GM18873 (cell line): ENCODE data around the gene CACNA1C.

Source experiments
- ATAC-seq: cut with Tn5 transposase; IDR thresholded peaks from one replicate; pipeline ENCODE4 v1.9.1; 2021; ENCODE audit warnings: mild to moderate bottlenecking, moderate library complexity, moderate number of reproducible peaks; ENCODE audit not compliant: unreplicated experiment, low FRiP score

CACNA1C gene

DNA sequence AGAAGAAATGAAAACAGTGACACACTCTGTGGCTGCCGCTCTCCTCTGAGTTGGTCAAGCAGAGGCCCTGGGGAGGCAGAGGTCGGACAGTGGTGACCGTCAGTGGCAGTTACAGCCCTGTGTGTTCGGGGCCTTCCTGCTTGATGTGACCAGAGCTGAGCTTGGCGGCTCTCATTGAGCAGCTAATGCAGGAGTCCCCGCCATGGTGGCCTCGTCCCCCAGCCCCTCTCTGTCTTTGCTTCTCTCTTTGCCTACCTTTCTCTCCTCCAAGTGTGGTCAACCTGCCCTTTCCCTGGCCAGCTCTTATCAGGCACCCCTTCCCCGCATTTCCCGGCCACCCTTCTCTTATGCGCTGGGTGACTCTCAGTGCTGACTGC lies 362.8 kb downstream of the CACNA1C start:
- no peak for ATAC-seq

DNA sequence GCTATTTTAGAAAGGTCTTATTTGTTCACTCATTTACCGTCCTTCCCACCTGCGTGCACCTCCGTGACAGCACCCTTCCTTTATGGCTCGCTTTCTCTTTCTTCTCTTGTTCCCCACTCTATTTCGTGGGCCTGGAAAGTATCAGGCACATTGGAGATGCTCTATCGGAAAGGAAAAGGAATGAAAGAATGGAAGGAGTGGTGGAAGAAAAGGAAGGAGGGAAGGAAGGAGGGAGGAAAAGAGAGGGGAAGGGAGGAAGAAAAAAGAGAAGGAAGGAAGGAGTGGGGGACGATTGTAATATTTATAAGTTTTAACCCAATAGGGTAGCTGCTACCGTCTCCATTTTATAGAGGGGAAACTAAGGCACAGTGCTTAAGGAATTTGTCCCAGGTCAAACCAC lies 363.4 kb downstream of the CACNA1C start:
- no peak for ATAC-seq

DNA sequence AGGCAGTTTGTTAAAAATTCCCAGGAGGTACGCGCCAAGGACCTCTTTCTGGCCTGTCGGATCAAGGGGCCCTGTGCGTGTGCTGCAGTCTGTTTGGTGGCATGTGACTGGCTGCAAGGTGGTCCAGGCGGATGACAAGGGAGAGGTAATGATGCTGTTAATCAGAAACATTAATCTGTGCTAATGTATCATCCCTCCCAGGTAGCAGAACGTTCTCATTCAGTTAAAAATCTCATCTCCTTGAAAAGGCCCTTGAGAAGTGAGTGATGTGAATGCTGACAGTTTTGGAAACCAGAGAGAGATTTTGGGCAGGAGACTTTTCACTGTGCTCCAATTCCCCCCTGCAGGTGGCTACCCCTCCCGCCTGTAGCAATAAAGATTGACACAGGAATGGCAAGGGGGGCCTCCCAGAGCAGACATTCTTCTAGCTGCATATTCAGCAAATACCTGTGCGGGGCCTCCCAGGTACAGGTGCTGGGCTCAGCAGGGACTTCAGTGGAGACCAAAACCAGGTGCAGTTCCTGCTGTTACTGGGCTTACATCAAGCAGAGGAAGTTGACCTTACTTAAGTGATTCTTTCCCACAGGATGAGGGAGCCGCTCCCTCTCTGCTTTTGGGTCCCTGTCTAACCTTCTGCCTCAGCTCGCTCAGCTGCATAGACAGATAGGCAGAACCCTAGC lies 364.8 kb downstream of the CACNA1C start:
- ATAC-seq: no peak

DNA sequence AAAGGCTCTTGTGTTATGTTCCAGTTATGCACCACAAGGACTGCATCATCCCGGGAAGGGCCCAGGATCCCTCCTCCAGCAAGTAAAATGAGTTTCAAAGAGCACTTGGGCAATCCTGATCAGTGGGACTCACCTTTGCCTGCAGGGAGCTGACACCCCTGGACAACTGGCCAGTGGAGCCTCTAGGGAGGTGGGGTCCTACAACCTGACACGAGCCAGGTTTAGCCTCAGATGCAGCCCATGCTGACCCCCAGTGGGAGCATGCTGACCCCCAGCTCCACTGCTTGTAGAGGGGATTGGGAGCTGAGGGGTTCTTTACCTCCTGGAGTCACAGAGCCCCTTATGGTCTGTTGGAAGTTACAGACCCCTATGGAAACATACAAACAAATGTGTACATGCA lies 365.8 kb downstream of the CACNA1C start:
- no peak for ATAC-seq

DNA sequence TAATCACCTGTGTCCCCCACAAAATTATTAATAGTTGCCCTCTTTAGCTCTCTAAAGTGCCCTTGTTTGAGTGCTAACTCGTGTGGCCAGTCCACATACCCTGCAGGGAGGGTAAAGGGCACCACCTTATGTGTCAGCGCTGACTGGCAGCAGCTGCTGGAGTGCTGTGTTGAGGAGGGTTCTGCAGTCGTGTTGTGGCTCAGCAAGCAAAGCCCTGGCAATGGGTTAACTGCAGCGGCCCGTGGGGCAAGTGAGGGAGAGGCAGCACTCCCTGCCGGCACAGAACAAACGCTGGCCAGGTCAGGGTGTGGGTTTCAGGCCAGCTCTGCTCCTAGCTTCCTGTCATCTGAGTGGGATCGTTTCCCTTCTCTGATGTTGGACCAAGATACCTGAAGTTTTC lies 369.8 kb downstream of the CACNA1C start:
- ATAC-seq: no peak

DNA sequence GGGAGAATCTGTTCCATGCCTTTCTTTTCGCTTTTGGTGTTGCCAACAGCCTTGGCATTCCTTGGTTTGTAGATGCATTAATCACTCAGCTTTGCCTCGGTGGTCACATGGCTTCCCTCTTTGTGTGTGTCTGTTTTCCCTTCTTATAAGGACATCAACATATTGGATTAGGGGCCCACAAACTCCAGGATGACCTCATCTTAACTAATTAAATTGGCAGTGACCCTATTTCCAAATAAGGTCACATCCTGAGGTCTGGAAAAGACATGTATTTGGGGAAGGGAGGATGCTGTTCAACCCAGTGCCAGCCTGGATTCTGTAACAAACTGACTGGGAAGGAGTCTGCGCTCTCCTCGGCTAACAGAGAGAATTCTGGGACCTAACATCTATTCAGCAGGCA lies 376.2 kb downstream of the CACNA1C start:
- no peak for ATAC-seq

DNA sequence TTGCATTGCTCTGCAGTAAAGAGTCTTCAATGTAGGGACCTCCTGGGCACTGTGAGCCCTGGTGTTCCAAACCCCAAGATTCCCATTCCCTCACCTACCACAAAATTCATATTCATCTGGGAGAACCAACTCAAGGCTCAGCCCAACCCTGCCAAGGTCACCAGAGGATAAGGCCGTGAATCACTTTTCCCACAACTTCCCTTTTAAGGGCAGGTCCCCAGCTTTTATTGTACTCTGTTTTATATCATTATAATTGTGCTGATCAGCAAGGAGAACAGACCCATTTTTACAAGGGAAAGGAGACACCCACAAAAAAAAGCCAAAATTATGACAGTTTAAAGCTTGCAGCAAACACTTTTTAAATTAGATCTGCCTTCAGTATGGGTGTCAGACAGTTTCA lies 379.0 kb downstream of the CACNA1C start:
- no peak for ATAC-seq

DNA sequence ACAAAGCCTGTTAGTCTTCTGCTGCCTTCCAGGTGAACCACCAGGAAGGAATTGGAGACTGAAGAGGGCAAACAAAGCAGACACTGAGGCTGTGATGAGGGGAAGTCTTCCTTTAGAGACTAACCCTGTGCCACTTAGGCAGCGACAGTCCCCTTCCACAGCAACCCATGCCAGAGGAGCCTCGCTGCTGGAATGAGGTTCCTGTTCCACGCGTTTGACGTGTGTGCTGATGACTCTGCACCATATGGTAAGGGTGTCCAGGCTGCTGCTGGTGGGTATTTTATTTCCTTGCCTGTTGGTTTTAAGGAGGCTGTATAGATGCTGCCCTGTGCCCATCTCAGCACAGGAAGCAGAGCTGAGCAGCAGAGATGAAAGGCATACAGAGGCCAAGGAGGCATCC lies 380.1 kb downstream of the CACNA1C start:
- no peak for ATAC-seq

DNA sequence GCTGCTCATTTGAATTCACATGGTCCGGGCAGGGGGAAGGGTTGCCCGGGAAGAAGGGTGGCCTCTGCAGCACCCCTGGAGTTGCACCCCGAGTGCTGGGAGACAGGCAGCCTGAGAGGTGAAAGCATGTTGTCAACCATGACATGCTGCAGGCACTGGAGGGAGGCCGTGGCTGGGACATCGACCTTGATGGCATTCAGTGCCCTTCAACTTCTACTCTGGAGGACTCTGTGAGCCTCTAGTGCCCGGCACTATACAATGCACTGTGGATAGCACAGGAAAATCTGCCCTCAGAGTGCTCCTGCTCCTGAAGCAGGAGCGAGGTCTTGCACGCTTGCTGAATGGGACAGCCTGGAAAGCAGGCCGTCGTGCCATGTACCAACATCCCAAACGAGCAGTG lies 382.7 kb downstream of the CACNA1C start:
- ATAC-seq: no peak

DNA sequence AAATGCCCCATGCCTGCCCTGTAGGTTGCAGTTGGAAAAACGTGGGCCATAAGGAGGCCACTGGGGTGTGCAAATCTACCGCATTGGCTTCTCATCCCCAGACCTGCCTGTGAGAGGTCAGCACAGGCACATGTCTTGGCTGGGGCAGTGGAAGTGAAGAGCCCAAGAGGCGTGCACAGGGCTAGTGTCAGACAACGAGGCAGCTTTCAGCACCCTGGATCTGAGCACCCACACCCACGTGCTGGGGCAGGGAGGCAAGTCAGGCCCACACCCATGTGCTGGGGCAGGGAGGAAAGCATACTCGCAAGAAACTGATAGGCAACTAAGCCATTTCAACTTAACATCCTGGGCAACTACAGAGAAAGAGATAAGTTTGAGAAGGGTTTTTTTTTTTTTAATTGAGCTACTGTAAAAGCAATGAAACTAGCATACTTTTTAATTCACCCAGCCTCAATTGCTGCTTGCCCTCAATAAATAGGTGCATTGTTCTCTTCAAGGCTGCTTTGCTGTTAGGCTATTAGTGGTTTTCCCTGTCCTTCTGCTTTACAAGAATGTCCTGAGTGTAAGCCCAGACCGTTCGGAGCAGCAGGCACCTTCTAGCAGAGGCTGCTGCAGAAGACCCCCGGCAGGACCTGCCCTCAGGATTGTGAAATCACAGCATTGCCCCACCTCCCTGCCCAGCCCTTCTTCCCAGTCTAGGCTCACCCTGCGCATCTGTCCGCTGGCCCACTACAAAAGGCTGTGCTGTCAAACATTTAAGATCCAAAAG lies 386.7 kb downstream of the CACNA1C start:
- ATAC-seq: no peak

DNA sequence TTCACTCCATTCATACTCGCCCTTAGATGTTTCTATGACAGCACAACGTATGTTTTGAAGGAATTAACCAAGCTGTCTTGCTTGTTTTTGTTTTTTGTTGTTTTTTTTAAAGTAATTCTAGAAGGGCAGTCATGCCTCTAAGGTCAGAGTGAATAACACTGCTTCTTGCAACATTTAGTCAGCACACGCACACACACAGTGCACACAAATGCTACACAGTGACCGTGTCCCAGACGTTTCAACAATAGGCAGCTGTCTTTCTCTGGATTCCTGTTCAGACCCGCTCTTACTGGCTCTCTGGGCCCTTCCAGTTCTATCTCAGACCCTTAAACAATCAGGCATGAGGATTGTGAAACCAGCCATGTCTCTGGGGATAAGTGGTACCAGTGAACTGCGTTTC lies 391.0 kb downstream of the CACNA1C start:
- no peak for ATAC-seq

DNA sequence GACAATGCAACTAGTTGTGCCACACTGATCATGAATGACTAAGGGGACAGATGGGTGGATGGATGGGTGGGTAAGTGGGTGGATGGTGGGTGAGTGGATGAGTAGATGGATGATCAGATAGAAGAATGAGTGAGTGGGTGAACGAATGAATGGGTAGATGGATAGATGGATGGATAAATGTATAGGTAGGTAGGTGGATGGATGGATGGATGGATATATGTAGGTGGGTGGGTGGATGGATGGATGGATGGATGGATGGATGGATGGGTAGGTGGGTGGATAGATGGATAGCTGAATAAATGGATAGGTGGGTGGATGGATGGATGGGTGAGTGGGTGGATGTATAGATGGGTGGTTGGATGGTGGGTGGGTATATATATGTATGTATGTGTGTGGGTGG lies 393.2 kb downstream of the CACNA1C start:
- no peak for ATAC-seq

DNA sequence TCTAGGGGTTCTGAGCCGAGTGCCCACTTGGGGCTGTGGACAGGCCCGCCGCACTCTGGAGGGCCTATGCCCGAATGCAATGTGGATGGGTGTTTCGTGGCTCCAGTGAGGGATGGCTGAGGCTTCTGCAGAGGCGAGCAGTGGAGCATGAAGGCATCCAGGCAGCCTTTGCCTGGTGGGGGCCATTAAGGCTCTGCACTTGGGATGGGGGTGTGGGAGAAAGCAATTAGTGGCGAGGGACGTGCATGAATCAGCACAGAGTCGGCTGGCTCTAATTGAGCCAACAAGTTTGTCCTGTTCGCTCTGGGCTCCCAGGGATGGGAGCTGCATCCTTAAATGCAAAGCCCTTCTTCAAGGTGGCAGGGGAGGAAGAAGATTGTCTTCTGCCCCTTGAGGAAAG lies 395.1 kb downstream of the CACNA1C start:
- ATAC-seq: no peak

DNA sequence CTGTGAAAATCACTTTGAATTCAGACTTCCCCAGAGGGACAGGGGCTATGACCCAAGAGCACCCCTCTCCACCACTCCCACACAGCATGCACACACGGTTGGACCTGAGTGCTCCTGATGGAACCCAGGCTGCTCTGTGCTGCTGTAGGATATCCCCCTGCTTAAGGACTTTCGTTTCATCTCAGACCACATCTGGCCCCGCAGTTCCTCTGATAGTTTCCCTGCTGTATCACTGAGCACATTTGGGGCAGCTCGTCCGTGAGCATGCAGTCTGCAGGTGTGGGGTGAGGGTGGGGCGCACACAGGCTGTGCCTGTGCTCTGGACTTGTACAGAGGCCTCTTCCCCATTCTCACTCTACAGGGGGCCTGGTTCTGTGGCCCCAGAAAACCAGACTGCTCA lies 396.8 kb downstream of the CACNA1C start:
- no peak for ATAC-seq

DNA sequence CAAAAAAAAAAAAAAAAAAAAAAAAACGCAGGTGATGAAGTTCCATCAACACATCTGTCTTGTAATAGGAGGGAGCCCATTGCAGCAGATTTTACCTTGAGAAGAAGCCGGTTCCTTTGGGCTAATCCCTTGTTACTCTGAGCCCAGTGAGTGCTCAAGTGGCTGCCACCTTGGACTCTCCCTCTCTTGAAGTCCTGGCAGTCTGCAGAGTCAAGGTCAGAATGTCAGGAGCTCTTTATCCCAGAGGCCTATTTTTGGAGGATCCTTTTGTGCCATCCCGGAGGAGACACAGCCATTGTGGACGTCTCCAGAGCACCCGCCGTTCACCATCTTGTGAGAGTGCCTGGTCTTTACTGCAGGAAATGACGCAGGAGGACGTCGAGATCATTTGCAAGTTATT lies 397.8 kb downstream of the CACNA1C start:
- no peak for ATAC-seq

DNA sequence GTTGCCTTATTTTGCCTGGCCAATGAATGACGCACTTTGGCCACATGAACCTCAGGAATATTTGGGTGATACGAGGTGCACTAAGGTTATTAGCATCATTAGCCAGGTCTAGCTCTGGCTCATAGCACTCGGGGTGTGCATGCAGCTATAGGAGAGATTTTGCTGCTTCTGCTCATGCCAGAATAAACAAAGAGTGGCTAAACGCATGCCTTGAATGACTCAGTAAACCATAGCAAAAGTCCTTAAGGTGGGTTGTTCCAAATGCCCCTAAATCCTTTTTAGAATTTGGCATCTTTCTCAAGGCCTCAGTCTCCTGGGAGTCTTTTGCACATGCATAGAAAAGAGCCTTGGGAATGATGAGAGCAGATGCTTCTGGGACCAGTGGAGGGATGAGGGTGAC lies 398.2 kb downstream of the CACNA1C start:
- ATAC-seq: no peak

DNA sequence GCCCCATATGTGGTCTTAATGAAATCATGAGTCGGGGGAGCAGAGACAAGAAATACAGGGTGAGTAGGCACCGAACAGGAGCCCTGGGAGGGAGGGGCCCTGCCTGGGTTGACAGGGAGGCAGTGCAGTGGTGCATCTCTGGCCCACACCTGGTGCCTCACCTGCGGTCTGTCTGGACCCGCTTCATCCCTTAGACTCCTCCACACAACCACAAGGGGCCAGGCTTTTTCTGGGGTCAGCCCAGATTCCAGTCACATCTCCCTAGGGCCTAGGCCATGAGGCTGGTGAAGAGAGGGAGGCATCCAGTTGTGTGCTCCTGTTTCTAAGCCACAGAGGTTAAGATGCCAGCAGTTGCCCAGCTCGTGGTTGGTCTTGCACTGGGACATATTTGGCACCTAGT lies 398.7 kb downstream of the CACNA1C start:
- no peak for ATAC-seq

DNA sequence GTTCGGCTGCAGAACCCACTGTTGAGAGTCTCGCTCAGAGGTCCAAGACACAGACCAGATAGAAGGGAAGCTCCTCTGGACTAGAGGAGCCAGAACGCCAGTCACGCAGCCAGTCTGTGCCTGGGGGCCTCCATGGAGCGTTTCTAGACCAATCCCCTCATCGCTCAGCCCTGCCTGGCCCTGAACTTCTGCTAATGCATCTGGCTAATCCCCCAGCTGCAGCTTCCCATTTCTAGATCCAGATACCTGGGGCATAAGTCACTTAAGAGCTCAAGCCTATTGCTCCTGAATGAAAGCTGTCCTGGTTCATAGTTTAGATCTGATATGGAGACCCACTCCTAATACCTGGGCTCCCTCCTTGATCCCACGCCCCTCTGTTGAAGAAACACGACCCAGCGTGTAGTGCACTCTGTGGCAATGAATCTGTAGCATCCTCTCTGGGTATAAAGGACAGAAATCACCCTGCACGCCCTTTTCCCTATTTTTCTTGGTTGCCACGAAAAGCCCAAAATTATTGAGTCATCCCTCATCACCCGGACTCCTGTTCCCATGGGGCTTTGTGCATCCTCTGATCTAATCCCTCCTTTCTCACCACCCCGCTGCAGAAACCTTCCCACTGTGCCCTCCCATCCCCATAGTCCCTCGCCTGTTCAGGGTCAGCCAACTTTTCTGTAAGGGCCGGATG lies 400.4 kb downstream of the CACNA1C start:
- no peak for ATAC-seq

DNA sequence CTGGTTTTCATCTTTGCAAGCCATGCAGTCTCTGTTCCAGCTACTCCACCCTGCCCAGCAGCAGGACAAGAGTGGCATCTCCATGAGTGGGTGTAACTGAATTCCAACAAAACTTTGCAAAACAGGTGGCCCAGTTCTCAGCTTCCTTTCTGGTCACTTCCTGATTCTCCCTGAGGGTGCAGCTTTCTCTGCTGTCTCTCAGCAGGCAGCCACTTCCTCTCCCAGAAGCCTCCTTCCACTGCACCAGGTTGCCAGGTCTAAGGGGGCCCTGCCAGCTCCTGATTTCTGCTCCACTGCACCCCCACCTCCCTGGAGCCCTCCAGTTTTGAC lies 400.9 kb downstream of the CACNA1C start:
- ATAC-seq: no peak

DNA sequence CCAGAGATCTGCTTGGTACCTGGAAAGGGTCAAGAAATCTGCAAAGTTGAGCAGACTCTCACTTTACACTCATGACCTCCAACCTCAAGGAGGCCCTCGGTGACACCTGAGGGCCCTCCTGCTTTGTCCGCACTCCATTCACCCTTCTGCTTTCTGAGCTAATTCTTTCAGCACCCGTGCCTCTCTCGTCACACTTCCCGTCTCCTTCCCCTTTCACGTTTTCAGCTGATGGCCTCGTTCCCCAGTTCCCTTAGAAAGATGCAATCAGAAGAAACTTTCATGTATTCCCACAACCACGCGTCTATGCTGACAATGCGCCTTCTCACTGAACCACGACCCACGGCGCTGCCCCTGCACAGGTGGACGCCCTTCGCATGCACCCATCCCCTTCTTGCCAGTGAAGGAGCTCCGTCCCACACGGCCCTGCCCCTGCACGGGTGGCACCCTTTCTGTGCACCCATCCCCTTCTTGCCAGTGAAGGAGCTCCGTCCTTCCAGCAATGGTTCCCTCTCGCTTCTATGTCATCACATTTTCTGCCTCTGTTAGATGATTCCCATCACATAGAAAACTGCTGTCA lies 401.9 kb downstream of the CACNA1C start:
- ATAC-seq: no peak

DNA sequence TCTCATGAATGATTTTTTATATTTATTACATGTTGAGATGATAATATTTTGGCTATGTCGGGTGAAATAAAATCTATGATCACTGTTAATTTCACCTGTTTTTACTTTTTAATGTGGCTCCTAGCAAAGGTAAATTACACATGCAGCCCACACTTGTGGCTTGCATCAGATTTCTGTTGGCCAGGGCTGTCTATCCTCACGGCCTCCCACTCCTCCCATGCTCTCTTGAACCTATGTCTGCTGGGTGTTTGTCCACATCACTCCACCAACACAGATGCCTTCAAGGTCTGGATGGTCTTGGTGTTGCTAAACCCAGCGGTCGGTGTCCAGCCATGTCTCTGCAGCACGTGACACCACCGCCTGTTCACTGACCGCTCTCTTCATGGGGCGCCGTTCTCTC lies 402.6 kb downstream of the CACNA1C start:
- no peak for ATAC-seq
